Posterior vena cava (tissue), 2 donors: ENCODE measurements around the gene DLK1. TPM values are rescaled to one million over a fixed set of nuclear protein-coding genes. Genes with fewer than 3 reads are reported as not detected.
A peak's percentile ranks its signal among the peaks of the same experiment; 100 is the strongest.

ENCODE experiments used
- DNase-seq: peaks from one replicate; pipeline ENCODE4 v3.0.0-alpha.2; 2020; ENCODE audit warnings: low spot score
- intact Hi-C, 2 donors: fragments of 100-400 bp; cut with DNase I; formaldehyde crosslinking; loops; one replicate each; pipeline versions ENCODE4 v1.14.1 to v1.14.2; 2022 to 2023
- total RNA-seq, 2 donors: library from RNA; stranded (reverse); fragmentation: NEBNext Ultra II Directional; extraction: Animal tissue kit (Norgen Biotek cat#: 25700); gene quantifications; one replicate each; pipeline ENCODE4 v1.2.1, GENCODE V29; 2021
- donor health status: DM: yes; HTN: yes; CAD: no.
- donor health status: DM: yes; HTN: yes; CAD: no.

DLK1 gene
- total RNA-seq, 2 donors from 2014 or later: not detected

GRCh38 chr14:100770605-100771120 is 44.0 kb downstream of the DLK1 start:
- intact Hi-C loops: no loop called here
- peak; percentile 58 for DNase-seq

GRCh38 chr14:100771121-100771800 is 44.6 kb downstream of the DLK1 start:
- intact Hi-C loops: no loop called here
- DNase-seq: peak; percentile 58

- intact Hi-C loops: no loop called here
- peak; percentile 36 for DNase-seq
Observed at GRCh38 chr14:100772607-100773165, 46.0 kb downstream of the DLK1 start.

GRCh38 chr14:100773331-100774163 is 46.9 kb downstream of the DLK1 start:
- DNase-seq: peak; percentile 60
- intact Hi-C loops: no loop called here

- intact Hi-C loops: no loop called here
- DNase-seq: peak; percentile 48
Observed at GRCh38 chr14:100774164-100774537, 47.5 kb downstream of the DLK1 start.

GRCh38 chr14:100775351-100775830 is 48.7 kb downstream of the DLK1 start:
- intact Hi-C loops: no loop called here

GRCh38 chr14:100775831-100776591 is 49.3 kb downstream of the DLK1 start:
- intact Hi-C loops: no loop called here

More at GRCh38 chr14:100775351-100775830, 48.7 kb downstream of the DLK1 start:
- peak; percentile 40 for DNase-seq

GRCh38 chr14:100776681-100777365 is 50.1 kb downstream of the DLK1 start:
- DNase-seq: peak; percentile 58
- intact Hi-C loops: no loop called here

More at GRCh38 chr14:100775831-100776591, 49.3 kb downstream of the DLK1 start:
- peak; percentile 48 for DNase-seq

- intact Hi-C loops: no loop called here
- DNase-seq: peak; percentile 57
Observed at GRCh38 chr14:100777366-100777817, 50.7 kb downstream of the DLK1 start.

- intact Hi-C loops: no loop called here
- peak; percentile 44 for DNase-seq
Observed at GRCh38 chr14:100777818-100778525, 51.3 kb downstream of the DLK1 start.

- intact Hi-C loops: no loop called here
- DNase-seq: peak; percentile 37
Observed at GRCh38 chr14:100778526-100778882, 51.8 kb downstream of the DLK1 start.

GRCh38 chr14:100778951-100779690 is 52.4 kb downstream of the DLK1 start:
- intact Hi-C loops: no loop called here
- DNase-seq: peak; percentile 71

GRCh38 chr14:100779691-100780080 is 53.0 kb downstream of the DLK1 start:
- intact Hi-C loops: no loop called here
- peak; percentile 64 for DNase-seq

- peak; percentile 49 for DNase-seq
- intact Hi-C loops: no loop called here
Observed at GRCh38 chr14:100780246-100780645, 53.6 kb downstream of the DLK1 start.

GRCh38 chr14:100780646-100781355 is 54.1 kb downstream of the DLK1 start:
- peak; percentile 52 for DNase-seq
- intact Hi-C loops: no loop called here

GRCh38 chr14:100781952-100782351 is 55.3 kb downstream of the DLK1 start:
- peak; percentile 25 for DNase-seq
- intact Hi-C loops: no loop called here
